Spleen (tissue), 11 donors: ENCODE data around the gene PTH1R. TPM values are rescaled to one million over a fixed set of nuclear protein-coding genes. Genes with fewer than 3 reads are reported as not detected.

Experiments
- DNase-seq: peaks from one replicate; pipeline ENCODE4 v3.0.0-alpha.2; 2020
- H3K27ac ChIP-seq, 8 donors: fragments of 200-600 bp; sonication (generic) in 7 of 8; 1 replicate in 4 of 8; 2 replicates in 4 of 8; pipeline versions ENCODE4 v1.5.0 to v1.8.0; 2016 to 2021; ENCODE audit warnings: inconsistent platforms in 4 of 8, mild to moderate bottlenecking in 4 of 8, moderate library complexity in 1 of 8
- H3K27me3 ChIP-seq, 7 donors: fragments of 200-600 bp; sonication (generic) in 6 of 7; replicated peaks in 1 of 7; 1 replicate in 4 of 7; 2 replicates in 3 of 7; pipeline versions ENCODE4 v1.5.0 to v1.8.0; 2016 to 2021; ENCODE audit warnings: inconsistent platforms in 3 of 7, mild to moderate bottlenecking in 1 of 7
- H3K36me3 ChIP-seq, 6 donors: fragments of 200-600 bp; sonication (generic) in 5 of 6; 1 replicate in 4 of 6; 2 replicates in 2 of 6; pipeline versions ENCODE4 v1.5.0 to v1.8.0; 2016 to 2021; ENCODE audit warnings: inconsistent platforms in 2 of 6
- H3K4me1 ChIP-seq, 6 donors: fragments of 200-600 bp; sonication (generic) in 5 of 6; 1 replicate in 3 of 6; 2 replicates in 3 of 6; pipeline versions ENCODE4 v1.5.0 to v1.8.0; 2016 to 2021; ENCODE audit warnings: inconsistent platforms in 3 of 6
- H3K4me3 ChIP-seq, 8 donors: fragments of 200-600 bp; sonication (generic) in 7 of 8; 1 replicate in 4 of 8; 2 replicates in 4 of 8; pipeline versions ENCODE4 v1.5.0 to v1.8.0; 2016 to 2021; ENCODE audit warnings: inconsistent platforms in 4 of 8, mild to moderate bottlenecking in 4 of 8, moderate library complexity in 2 of 8
- H3K9me3 ChIP-seq, 8 donors: fragments of 200-600 bp; sonication (generic) in 7 of 8; 1 replicate in 4 of 8; 2 replicates in 4 of 8; pipeline versions ENCODE4 v1.5.0 to v1.8.0; 2016 to 2021; ENCODE audit warnings: inconsistent platforms in 4 of 8
- CTCF ChIP-seq, 11 experiments: fragments of 200-600 bp in 7 of 11; fragments of 450-650 bp in 4 of 11; sonication (generic) in 4 of 11; IDR thresholded peaks in 8 of 11; conservative IDR thresholded peaks in 3 of 11; 1 replicate in 7 of 11; 2 replicates in 4 of 11; pipeline versions ENCODE4 v1.4.0 to v1.8.0; 2016 to 2021; ENCODE audit warnings: antibody characterized with exemption in 11 of 11, inconsistent platforms in 4 of 11, mild to moderate bottlenecking in 1 of 11
- POLR2A ChIP-seq, 3 donors: fragments of 450-650 bp; IDR thresholded peaks; one replicate each; pipeline ENCODE4 v1.5.1; 2017; ENCODE audit warnings: antibody characterized with exemption in 3 of 3, mild to moderate bottlenecking in 1 of 3
- POLR2AphosphoS5 ChIP-seq, 3 donors: sonication (generic); formaldehyde crosslinking; IDR thresholded peaks; one replicate each; pipeline ENCODE4 v1.5.1; 2017; ENCODE audit warnings: antibody characterized with exemption in 3 of 3
- WGBS, 5 donors: extraction: QIAGEN DNeasy Blood & Tissue Kit in 3 of 5; methylation state at CpG; one replicate each; pipeline versions ENCODE4 v1.1.5 to v1.1.7; 2013 to 2018; 5-methylcytosine and 5-hydroxymethylcytosine counted together
- intact Hi-C: fragments of 100-400 bp; cut with DNase I; formaldehyde crosslinking; loops from one replicate; pipeline ENCODE4 v1.15.0; 2023; ENCODE audit warnings: low total_unique reads
- polyA plus RNA-seq, 3 donors: library from polyadenylated mRNA; stranded (reverse); fragments of 200-250 nt; gene quantifications; one replicate each; pipeline ENCODE4 v1.2.1, GENCODE V29; 2013
- total RNA-seq, 7 donors: library from RNA; depleted of rRNA in 3 of 7; stranded (reverse); fragments of >200 nt in 3 of 7; fragmentation: NEBNext Ultra II Directional in 4 of 7; extraction: Animal tissue kit (Norgen Biotek cat#: 25700) in 4 of 7; gene quantifications; one replicate each; pipeline versions ENCODE4 v1.1.0 to v1.2.1, GENCODE V29; 2016 to 2021
- donor health status: healthy with polysubstance abuse.
- donor health status: DM: no; HTN: no; CAD: no; lungs with moderate emphysema.
- donor health status: DM: no; HTN: no; CAD: no.
- donor health status: Bipolar disorder and iron deficiency.
- donor health status: healthy.
- donor health status: DM: no; HTN: no; CAD: no.
- donor health status: DM: yes; HTN: yes; CAD: no.

PTH1R gene
- total and polyA plus RNA-seq, 10 donors = 5.1 to 190 (median 34.1) TPM

DNA sequence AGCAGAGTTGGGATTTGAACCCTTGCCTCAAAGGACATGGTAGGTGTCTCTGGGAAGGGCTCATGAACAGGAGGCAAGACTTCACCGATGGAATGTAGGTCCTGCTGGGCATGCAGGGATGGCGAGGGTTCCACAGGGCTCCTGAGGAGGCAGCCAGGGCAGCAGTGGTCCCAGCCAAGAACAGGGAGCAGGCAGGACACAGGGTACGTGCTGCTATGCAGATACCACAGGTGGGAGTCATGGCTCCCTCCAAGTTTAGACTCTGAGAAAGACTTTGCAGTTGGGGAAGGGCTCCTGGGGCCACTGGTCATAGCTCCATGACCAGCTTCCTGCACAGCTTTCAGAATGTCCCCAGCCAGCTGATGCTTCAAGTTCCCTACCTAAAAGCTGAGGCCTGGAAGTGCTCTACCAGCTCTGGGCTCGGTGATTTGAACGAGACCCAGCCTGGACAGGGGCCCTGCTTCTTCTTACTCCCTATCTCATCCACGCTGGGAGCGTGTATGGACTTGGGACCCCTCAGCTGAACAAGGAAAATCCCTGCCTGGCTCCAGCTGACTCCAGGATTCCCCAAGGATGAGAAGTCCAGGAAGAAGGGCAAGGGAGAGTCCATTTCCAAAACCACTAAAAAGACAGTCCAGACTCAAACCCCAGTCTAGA, 15.0 kb upstream of the PTH1R start:
- H3K27ac ChIP-seq = no peak overlapping the region
- 87 to 93% (median 87%) methylated on average over 7 of the region's 7 CpGs for WGBS, 5 donors
- H3K36me3 ChIP-seq = no peaks in the 10 kb centered on the region
- H3K4me3 ChIP-seq = no peak overlapping the region
- H3K27me3 ChIP-seq = peaks cover 0 to 6% (median 0%) of the 10 kb centered on the region in 7 donors
- DNase-seq = peak; percentile 41
- intact Hi-C loops = no loop called here
- H3K9me3 ChIP-seq = no peaks in the 10 kb centered on the region
- TF ChIP-seq POLR2AphosphoS5 (IDR thresholded peaks at IDR 0.05) (no peak), CTCF (IDR thresholded peaks at IDR 0.05 in 8 of 11, conservative IDR thresholded peaks at IDR 0.05 in 3 of 11) (no peak), POLR2A (IDR thresholded peaks at IDR 0.05) (no peak)
- peaks cover 0 to 44% (median 18%) of the 10 kb centered on the region in 6 donors for H3K4me1 ChIP-seq

DNA sequence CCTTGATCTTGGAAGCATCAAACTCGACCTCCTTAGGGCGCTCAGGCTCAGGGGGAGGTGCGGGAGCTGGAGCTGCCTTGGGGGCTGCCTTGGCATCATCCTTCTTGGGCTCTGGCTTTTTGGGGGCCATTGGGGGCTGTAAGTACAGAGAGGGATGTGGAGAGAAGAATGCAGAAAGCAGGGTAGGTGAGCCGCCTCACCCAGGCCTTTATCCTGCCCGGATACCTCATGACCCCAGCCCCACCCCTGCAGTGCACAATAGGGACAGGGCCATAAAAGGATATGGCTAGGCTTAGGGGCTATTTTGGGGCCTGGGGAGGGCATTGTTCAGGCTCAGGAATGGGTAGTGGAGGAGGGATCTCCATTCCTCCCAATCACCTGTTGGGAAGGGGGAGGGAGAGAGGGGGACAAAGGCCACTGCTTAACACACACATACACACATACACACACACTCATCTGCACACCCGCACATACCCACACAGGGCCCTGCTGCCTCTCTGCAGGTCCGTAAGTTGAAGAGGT, 14.2 kb upstream of the PTH1R start, which contains the start of gene MYL3:
Gene MYL3 (minus strand): TSS at position 184 of the 522 bp plus-strand sequence. CDS start 54 bp downstream, at position 130.
- Histone ChIP-seq H3K4me3 (no peak within 1 kb of the TSS), H3K36me3 (no peaks in the 10 kb centered on the region), H3K27ac (peak within 1 kb of the TSS in 2 of 8 donors; percentile 59 to 60), H3K4me1 (peaks cover 0 to 53% (median 21%) of the 10 kb centered on the region in 6 donors), H3K27me3 (peaks cover 0 to 13% (median 0%) of the 10 kb centered on the region in 7 donors), H3K9me3 (no peaks in the 10 kb centered on the region)
- intact Hi-C loops = no loop called here
- DNase-seq = peak; percentile 24
- TF ChIP-seq POLR2AphosphoS5 (IDR thresholded peaks at IDR 0.05) (no peak), POLR2A (IDR thresholded peaks at IDR 0.05) (no peak), CTCF (IDR thresholded peaks at IDR 0.05 in 8 of 11, conservative IDR thresholded peaks at IDR 0.05 in 3 of 11) (no peak)
- WGBS, 5 donors = 82 to 91% (median 89%) methylated on average over 6 to 7 of the region's 7 CpGs

DNA sequence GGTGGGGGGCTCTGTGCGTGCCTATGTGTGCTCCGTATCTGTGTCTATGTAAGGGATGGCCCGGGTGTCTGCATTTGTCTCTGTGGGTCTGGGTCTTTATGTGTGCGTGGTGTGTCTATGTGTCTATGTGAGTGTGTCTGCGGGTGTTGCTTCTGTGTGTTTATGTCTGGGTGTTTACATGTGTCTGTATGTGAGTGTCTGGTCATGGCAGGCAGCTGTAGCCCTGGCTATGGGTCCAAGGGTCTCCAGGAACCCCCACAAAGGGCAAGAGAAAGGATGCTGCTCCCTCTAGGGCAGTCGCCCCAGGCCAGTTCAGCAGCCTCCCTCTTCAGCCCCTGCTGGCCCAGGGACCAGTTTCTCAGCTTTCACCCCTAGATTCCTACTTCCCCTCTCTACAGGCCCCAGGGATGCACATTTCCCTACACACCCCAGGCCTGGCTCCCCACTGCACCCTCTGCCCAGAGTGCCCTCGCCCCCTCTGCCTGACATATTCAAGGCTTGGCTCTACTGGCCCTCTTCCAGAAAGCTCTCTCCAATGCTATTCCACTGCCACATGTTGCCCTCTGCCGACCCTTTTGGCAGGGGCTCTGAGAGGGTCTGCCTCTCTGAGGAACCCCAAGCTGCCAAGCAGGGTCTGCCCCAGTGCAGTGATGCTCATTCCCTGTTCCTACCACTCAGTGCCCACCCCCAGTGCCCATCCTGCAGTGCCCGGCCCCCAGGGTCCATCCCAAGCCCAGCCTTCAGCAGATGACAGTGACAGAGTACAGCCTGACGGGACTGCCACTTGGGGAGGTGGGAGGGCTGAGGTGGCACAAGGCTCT, 13.2 kb upstream of the PTH1R start:
- intact Hi-C loops = no loop called here
- H3K27ac ChIP-seq = peak overlapping the region in 4 of 8 donors; percentile 56 to 67 (median 60)
- peaks cover 0 to 16% (median 0%) of the 10 kb centered on the region in 7 donors for H3K27me3 ChIP-seq
- peak; percentile 65 for DNase-seq
- no peaks in the 10 kb centered on the region for H3K36me3 ChIP-seq
- H3K4me1 ChIP-seq = peaks cover 0 to 62% (median 25%) of the 10 kb centered on the region in 6 donors
- no peak for TF ChIP-seq POLR2A (IDR thresholded peaks at IDR 0.05)
- no peak for TF ChIP-seq CTCF (IDR thresholded peaks at IDR 0.05 in 8 of 11, conservative IDR thresholded peaks at IDR 0.05 in 3 of 11)
- TF ChIP-seq POLR2AphosphoS5 (IDR thresholded peaks at IDR 0.05) = no peak
- H3K9me3 ChIP-seq = no peaks in the 10 kb centered on the region
- WGBS, 5 donors = 84 to 87% (median 85%) methylated on average over 10 of the region's 10 CpGs
- H3K4me3 ChIP-seq = no peak overlapping the region
